GM04503 (cell line): ENCODE measurements around the gene PCBP2.
"Not testable (repeated sequence)": the region's sequence is repeated elsewhere in the genome, so short reads cannot be mapped to it uniquely, and the experiment has no call there.

Experiments used
- DNase-seq: peaks from one replicate; pipeline ENCODE4 v3.0.0-alpha.2; 2012; ENCODE audit warnings: low read depth

PCBP2 gene

GRCh38 chr12:53451661-53452158, at the start of gene PCBP2:
TSS of gene PCBP2 (plus strand) at chr12:53452102. CDS start at chr12:53454801, 2,699 bp downstream.
- peak; percentile 97 for DNase-seq

- not testable (repeated sequence) for DNase-seq
Measured at GRCh38 chr12:53402351-53402750, 49.6 kb upstream of the PCBP2 start.

GRCh38 chr12:53402871-53403270, 49.0 kb upstream of the PCBP2 start:
- no peak for DNase-seq

- no peak for DNase-seq
Measured at GRCh38 chr12:53410951-53411350, 41.0 kb upstream of the PCBP2 start.

- DNase-seq: no peak
Measured at GRCh38 chr12:53413485-53414204, 38.3 kb upstream of the PCBP2 start.

- no peak for DNase-seq
Measured at GRCh38 chr12:53414756-53415417, 37.0 kb upstream of the PCBP2 start.

GRCh38 chr12:53415752-53416389, 36.0 kb upstream of the PCBP2 start:
- not testable (repeated sequence) for DNase-seq

GRCh38 chr12:53417291-53417816, 34.5 kb upstream of the PCBP2 start:
- not testable (repeated sequence) for DNase-seq

GRCh38 chr12:53418221-53418620, 33.7 kb upstream of the PCBP2 start:
- no peak for DNase-seq

- DNase-seq: no peak
Measured at GRCh38 chr12:53419756-53420155, 32.1 kb upstream of the PCBP2 start.

GRCh38 chr12:53422247-53422646, 29.7 kb upstream of the PCBP2 start:
- not testable (repeated sequence) for DNase-seq

- DNase-seq: no peak
Measured at GRCh38 chr12:53423597-53423996, 28.3 kb upstream of the PCBP2 start, which contains the start of gene AMHR2. TSS of gene AMHR2 (plus strand) at chr12:53423855. CDS start at chr12:53423935, 80 bp downstream.

- DNase-seq: no peak
Measured at GRCh38 chr12:53424626-53425514, 27.0 kb upstream of the PCBP2 start.

- no peak for DNase-seq
Measured at GRCh38 chr12:53425515-53426150, 26.3 kb upstream of the PCBP2 start.

- peak; percentile 69 for DNase-seq
Measured at GRCh38 chr12:53427905-53428594, 23.9 kb upstream of the PCBP2 start.

GRCh38 chr12:53428741-53429140, 23.2 kb upstream of the PCBP2 start:
- no peak for DNase-seq

GRCh38 chr12:53430116-53430515, 21.8 kb upstream of the PCBP2 start:
- DNase-seq: no peak

- no peak for DNase-seq
Measured at GRCh38 chr12:53431187-53431586, 20.7 kb upstream of the PCBP2 start.

GRCh38 chr12:53435326-53435725, 16.6 kb upstream of the PCBP2 start:
- not testable (repeated sequence) for DNase-seq

- DNase-seq: not testable (repeated sequence)
Measured at GRCh38 chr12:53439582-53439981, 12.3 kb upstream of the PCBP2 start.
